GM23338 (cell line): ENCODE data around the gene AGAP5. TPM values are rescaled to one million over a fixed set of nuclear protein-coding genes. Genes with fewer than 3 reads are reported as not detected.

Experiments
- ATAC-seq: fragments of 200-7000 bp; cut with Tn5 transposase; 3 replicates; pipeline ENCODE4 v1.9.1; 2020
- DNase-seq: peaks from one replicate; pipeline ENCODE4 v3.0.0-alpha.2; 2015; ENCODE audit warnings: low spot score
- H2AFZ ChIP-seq: fragments of 200-600 bp; sonication (generic); 2 replicates; pipeline ENCODE4 v1.8.0; 2016; ENCODE audit warnings: antibody characterized with exemption, mild to moderate bottlenecking, moderate library complexity
- H3F3A ChIP-seq: fragments of 200-600 bp; sonication (generic); replicated peaks from 2 replicates; pipeline ENCODE4 v1.8.0; 2017; ENCODE audit warnings: antibody characterized with exemption, mixed run types, low read depth
- H3K27ac ChIP-seq: fragments of 200-600 bp; sonication (generic); 2 replicates; pipeline ENCODE4 v1.6.1; 2016; ENCODE audit warnings: low read depth
- H3K27me3 ChIP-seq: fragments of 200-600 bp; sonication (generic); 2 replicates; pipeline ENCODE4 v1.8.0; 2016; ENCODE audit warnings: mild to moderate bottlenecking, mixed run types, moderate library complexity; ENCODE audit not compliant: insufficient read depth
- H3K36me3 ChIP-seq: fragments of 200-600 bp; sonication (generic); 2 replicates; pipeline ENCODE4 v1.8.0; 2016; ENCODE audit warnings: mild to moderate bottlenecking; ENCODE audit not compliant: insufficient read depth
- H3K4me1 ChIP-seq: fragments of 200-600 bp; sonication (generic); 2 replicates; pipeline ENCODE4 v1.8.0; 2016; ENCODE audit warnings: mild to moderate bottlenecking, moderate library complexity; ENCODE audit not compliant: insufficient read depth
- H3K4me2 ChIP-seq: fragments of 200-600 bp; sonication (generic); 2 replicates; pipeline ENCODE4 v1.7.1; 2017; ENCODE audit warnings: mixed run types
- H3K4me3 ChIP-seq: fragments of 200-600 bp; sonication (generic); 2 replicates; pipeline ENCODE4 v1.6.1; 2016; ENCODE audit warnings: mixed run types
- H3K79me2 ChIP-seq: fragments of 200-600 bp; sonication (generic); replicated peaks from 2 replicates; pipeline ENCODE4 v1.8.0; 2017; ENCODE audit warnings: mild to moderate bottlenecking; ENCODE audit not compliant: insufficient read depth
- H3K9me2 ChIP-seq: fragments of 200-600 bp; sonication (generic); 2 replicates; pipeline ENCODE4 v1.8.0; 2017; ENCODE audit not compliant: insufficient read depth
- H4K20me1 ChIP-seq: fragments of 200-600 bp; sonication (generic); replicated peaks from 2 replicates; pipeline ENCODE4 v1.8.0; 2017; ENCODE audit warnings: mild to moderate bottlenecking; ENCODE audit not compliant: insufficient read depth
- H3K27ac Mint-ChIP-seq: 2 replicates; pipeline ENCODE4 v1.8.0; 2020; ENCODE audit warnings: inconsistent platforms, mild to moderate bottlenecking, moderate library complexity, mixed read lengths
- H3K27me3 Mint-ChIP-seq: 3 replicates; pipeline ENCODE4 v1.8.0; 2022; ENCODE audit warnings: low read depth, mild to moderate bottlenecking, moderate library complexity, mixed read lengths, inconsistent platforms; ENCODE audit not compliant: insufficient read depth, poor library complexity
- H3K36me3 Mint-ChIP-seq: 3 replicates; pipeline ENCODE4 v1.8.0; 2021; ENCODE audit warnings: low read depth, mild to moderate bottlenecking, inconsistent platforms, moderate library complexity, mixed read lengths
- H3K4me1 Mint-ChIP-seq: 3 replicates; pipeline ENCODE4 v1.8.0; 2020; ENCODE audit warnings: mild to moderate bottlenecking, inconsistent platforms, mixed read lengths
- H3K4me3 Mint-ChIP-seq: 3 replicates; pipeline ENCODE4 v1.8.0; 2021; ENCODE audit warnings: moderate library complexity, mild to moderate bottlenecking, inconsistent platforms, mixed read lengths
- H3K9me3 Mint-ChIP-seq: 3 replicates; pipeline ENCODE4 v1.8.0; 2020; ENCODE audit warnings: moderate library complexity, mild to moderate bottlenecking, inconsistent platforms, mixed read lengths
- CREB1 ChIP-seq: fragments of 250-450 bp; sonication (Bioruptor Pico); IDR thresholded peaks from 2 replicates; pipeline ENCODE4 v1.5.0; 2020; ENCODE audit warnings: low read depth, mild to moderate bottlenecking, moderate library complexity
- CTCF ChIP-seq, 2 experiments: fragments of 200-600 bp in 1 of 2; sonication (generic) in 1 of 2; conservative IDR thresholded peaks; 2 replicates each; pipeline versions ENCODE4 v1.5.1 to v1.6.1; 2016 to 2017; ENCODE audit warnings: antibody characterized with exemption in 2 of 2, low read depth in 2 of 2, mild to moderate bottlenecking in 2 of 2, moderate library complexity in 1 of 2
- ETS1 ChIP-seq: IDR thresholded peaks from 2 replicates; pipeline ENCODE4 v1.6.1; 2016; ENCODE audit warnings: antibody characterized with exemption
- JUNB ChIP-seq: IDR thresholded peaks from one replicate; pipeline ENCODE4 v1.6.1; 2016; ENCODE audit warnings: antibody characterized with exemption; ENCODE audit not compliant: unreplicated experiment
- STAT1 ChIP-seq: IDR thresholded peaks from one replicate; pipeline ENCODE4 v1.6.1; 2016; ENCODE audit warnings: antibody characterized with exemption; ENCODE audit not compliant: unreplicated experiment
- ZNF114 ChIP-seq: fragments of 250-450 bp; sonication (Bioruptor Pico); IDR thresholded peaks from 2 replicates; pipeline ENCODE4 v1.5.0; 2020; ENCODE audit warnings: mild to moderate bottlenecking, moderate library complexity
- ZNF331 ChIP-seq: fragments of 250-450 bp; sonication (Bioruptor Pico); IDR thresholded peaks from 2 replicates; pipeline ENCODE4 v1.5.0; 2020; ENCODE audit warnings: low read depth, mild to moderate bottlenecking, moderate library complexity
- polyA plus RNA-seq: library from polyadenylated mRNA; unstranded; fragments of >200 nt; fragmentation: Nextera tagmentation; extraction: Ambion mirVana; gene quantifications from 2 replicates; pipeline ENCODE4 v1.2.1, GENCODE V29; 2016
- total RNA-seq: library from RNA; depleted of rRNA; stranded (reverse); fragments of >200 nt; shearing (Covaris generic); gene quantifications from 2 replicates; pipeline ENCODE4 v1.2.3, GENCODE V29; 2014

AGAP5 gene
- total and polyA plus RNA-seq, 2 experiments from 2014 or later, result 5.0 to 5.3 TPM

- TF ChIP-seq ETS1, result no peak
Measured at GRCh38 chr10:73653195-73653594, 44.7 kb downstream of the AGAP5 start (continued).

- Histone ChIP-seq H4K20me1 (no peaks in the 10 kb centered on the region; the same call in 1 of the 2 replicates), H3K4me3 (no peak overlapping the region), H2AFZ (no peak overlapping the region), H3K27ac (no peak overlapping the region), H3F3A (0 out of 2 replicates have a peak, but pooled peaks cover 6% of the 10 kb centered on the region), H3K4me1 (peaks cover 9% of the 10 kb centered on the region), H3K36me3 (no peaks in the 10 kb centered on the region), H3K4me2 (no peak overlapping the region), H3K9me2 (no peaks in the 10 kb centered on the region), H3K27me3 (no peaks in the 10 kb centered on the region), H3K79me2 (no peaks in the 10 kb centered on the region)
- ATAC-seq (no peak), DNase-seq (no peak)
- no peak for TF ChIP-seq JUNB
- TF ChIP-seq ZNF331, result no peak
- no peak for TF ChIP-seq ZNF114 (CRISPR knock-in tag)
- TF ChIP-seq ETS1, result no peak
- no peak for TF ChIP-seq CTCF (conservative IDR thresholded peaks at IDR 0.05; ENCODE audit: low read depth in 2 of 2)
- no peak for TF ChIP-seq CREB1 (CRISPR knock-in tag)
- TF ChIP-seq STAT1, result no peak
- peaks cover 13% of the 10 kb centered on the region for H3K27me3 Mint-ChIP-seq
- no peaks in the 10 kb centered on the region; the same call in 2 of the 3 replicates for H3K9me3 Mint-ChIP-seq
- H3K4me3 Mint-ChIP-seq, result no peak overlapping the region
- no peaks in the 10 kb centered on the region; the same call in 2 of the 3 replicates for H3K36me3 Mint-ChIP-seq
- peaks cover 25% of the 10 kb centered on the region for H3K4me1 Mint-ChIP-seq
- H3K27ac Mint-ChIP-seq, result no peak overlapping the region
Measured at GRCh38 chr10:73650537-73651331, 47.2 kb downstream of the AGAP5 start.
